ENCODE results near the gene GRM7.

GRM7 gene

DNA sequence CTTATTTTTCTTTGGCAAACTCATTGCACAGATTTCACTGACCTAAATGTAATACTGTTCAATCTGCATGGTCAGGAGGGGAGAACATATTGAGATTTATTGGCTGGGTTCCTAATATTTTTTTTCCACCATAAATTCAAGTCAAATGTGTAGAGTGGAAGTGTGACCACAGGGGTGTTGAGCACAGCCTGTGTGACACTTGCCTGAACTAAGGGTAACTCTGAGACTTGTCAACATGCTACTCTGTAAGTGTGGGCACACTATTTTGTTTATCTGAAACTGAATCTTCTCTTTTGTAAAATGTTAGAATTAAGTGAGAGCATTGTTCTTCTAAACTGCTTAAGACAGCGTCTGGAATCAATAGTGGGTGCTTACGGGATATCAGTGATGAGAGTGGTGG, 516.2 kb downstream of the GRM7 start (continued):
- TF ChIP-seq, protein P1, sequence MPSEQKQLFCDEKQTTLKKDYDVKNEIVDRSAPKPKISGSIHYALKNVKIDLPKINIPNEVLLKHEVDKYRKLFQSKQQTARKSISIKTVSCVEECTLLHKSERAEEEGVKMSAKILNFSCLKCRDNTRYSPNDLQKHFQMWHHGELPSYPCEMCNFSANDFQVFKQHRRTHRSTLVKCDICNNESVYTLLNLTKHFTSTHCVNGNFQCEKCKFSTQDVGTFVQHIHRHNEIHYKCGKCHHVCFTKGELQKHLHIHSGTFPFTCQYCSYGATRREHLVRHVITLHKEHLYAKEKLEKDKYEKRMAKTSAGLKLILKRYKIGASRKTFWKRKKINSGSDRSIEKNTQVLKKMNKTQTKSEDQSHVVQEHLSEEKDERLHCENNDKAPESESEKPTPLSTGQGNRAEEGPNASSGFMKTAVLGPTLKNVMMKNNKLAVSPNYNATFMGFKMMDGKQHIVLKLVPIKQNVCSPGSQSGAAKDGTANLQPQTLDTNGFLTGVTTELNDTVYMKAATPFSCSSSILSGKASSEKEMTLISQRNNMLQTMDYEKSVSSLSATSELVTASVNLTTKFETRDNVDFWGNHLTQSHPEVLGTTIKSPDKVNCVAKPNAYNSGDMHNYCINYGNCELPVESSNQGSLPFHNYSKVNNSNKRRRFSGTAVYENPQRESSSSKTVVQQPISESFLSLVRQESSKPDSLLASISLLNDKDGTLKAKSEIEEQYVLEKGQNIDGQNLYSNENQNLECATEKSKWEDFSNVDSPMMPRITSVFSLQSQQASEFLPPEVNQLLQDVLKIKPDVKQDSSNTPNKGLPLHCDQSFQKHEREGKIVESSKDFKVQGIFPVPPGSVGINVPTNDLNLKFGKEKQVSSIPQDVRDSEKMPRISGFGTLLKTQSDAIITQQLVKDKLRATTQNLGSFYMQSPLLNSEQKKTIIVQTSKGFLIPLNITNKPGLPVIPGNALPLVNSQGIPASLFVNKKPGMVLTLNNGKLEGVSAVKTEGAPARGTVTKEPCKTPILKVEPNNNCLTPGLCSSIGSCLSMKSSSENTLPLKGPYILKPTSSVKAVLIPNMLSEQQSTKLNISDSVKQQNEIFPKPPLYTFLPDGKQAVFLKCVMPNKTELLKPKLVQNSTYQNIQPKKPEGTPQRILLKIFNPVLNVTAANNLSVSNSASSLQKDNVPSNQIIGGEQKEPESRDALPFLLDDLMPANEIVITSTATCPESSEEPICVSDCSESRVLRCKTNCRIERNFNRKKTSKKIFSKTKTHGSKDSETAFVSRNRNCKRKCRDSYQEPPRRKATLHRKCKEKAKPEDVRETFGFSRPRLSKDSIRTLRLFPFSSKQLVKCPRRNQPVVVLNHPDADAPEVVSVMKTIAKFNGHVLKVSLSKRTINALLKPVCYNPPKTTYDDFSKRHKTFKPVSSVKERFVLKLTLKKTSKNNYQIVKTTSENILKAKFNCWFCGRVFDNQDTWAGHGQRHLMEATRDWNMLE (tag by site-specific recombination; conservative IDR thresholded peaks at IDR 0.05; ENCODE audit: low read depth) = no peak
- TF ChIP-seq ZNF335 (tag by site-specific recombination; conservative IDR thresholded peaks at IDR 0.05) (no peak), GLIS2 (tag by site-specific recombination; IDR thresholded peaks at IDR 0.05) (no peak), ZNF610 (tag by site-specific recombination; IDR thresholded peaks at IDR 0.05; ENCODE audit: borderline replicate concordance) (no peak)

DNA sequence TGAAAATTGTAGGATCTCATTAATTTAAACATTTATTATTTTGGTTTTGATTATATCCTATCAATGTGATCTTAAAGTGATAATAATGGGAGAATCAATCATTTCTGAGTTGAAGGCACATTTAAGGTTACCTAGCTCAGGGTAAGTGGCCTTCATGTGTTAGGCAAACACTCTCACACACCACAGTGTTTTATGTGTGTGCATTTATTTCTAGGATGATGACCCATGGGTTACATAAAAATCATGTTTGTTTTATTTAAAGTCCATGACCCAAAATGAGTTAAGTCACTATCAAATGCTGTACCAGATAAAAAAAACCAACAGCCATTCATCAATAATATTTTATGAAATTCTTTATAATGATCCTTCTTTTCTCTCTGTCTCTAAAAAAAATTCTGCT, 520.8 kb downstream of the GRM7 start:
- Histone ChIP-seq H3K36me3 (ENCODE audit: control insufficient read depth in 2 of 2, insufficient read depth in 1 of 2, low read length in 2 of 2) (no peaks in the 10 kb centered on the region), H3K27ac (ENCODE audit: extremely low read depth, low read depth, low read length) (no peak overlapping the region), H3K4me3 (ENCODE audit: low read depth, low read length) (no peak overlapping the region), H3K9me3 (ENCODE audit: control insufficient read depth, insufficient read depth, low read depth, low read length) (no peaks in the 10 kb centered on the region), H3K4me1 (ENCODE audit: control insufficient read depth, insufficient read depth, low read length) (no peaks in the 10 kb centered on the region)
- ChIA-PET POLR2A (no interaction called here), CTCF (no interaction called here)
- TF ChIP-seq ZNF114 (tag by site-specific recombination; IDR thresholded peaks at IDR 0.05) (no peak), ZNF341 (tag by site-specific recombination; IDR thresholded peaks at IDR 0.05; ENCODE audit: low read depth) (no peak), IKZF3 (tag by site-specific recombination; IDR thresholded peaks at IDR 0.05) (no peak), GFI1B (tag by site-specific recombination; IDR thresholded peaks at IDR 0.05) (no peak), ZBTB21 (tag by site-specific recombination; IDR thresholded peaks at IDR 0.05) (no peak), SP3 (tag by site-specific recombination; IDR thresholded peaks at IDR 0.05) (no peak), KLF1 (tag by site-specific recombination; IDR thresholded peaks at IDR 0.05) (no peak), EGR2 (tag by site-specific recombination; IDR thresholded peaks at IDR 0.05; ENCODE audit: low read depth) (no peak), ZNF10 (tag by site-specific recombination; IDR thresholded peaks at IDR 0.05) (no peak), KLF16 (tag by site-specific recombination; IDR thresholded peaks at IDR 0.05) (no peak), ZNF654 (tag by site-specific recombination; IDR thresholded peaks at IDR 0.05; ENCODE audit: low read depth) (no peak), ZNF473 (tag by site-specific recombination; IDR thresholded peaks at IDR 0.05) (no peak)
- TF ChIP-seq, protein P2, sequence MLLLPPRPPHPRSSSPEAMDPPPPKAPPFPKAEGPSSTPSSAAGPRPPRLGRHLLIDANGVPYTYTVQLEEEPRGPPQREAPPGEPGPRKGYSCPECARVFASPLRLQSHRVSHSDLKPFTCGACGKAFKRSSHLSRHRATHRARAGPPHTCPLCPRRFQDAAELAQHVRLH (tag by site-specific recombination; IDR thresholded peaks at IDR 0.05) = no peak
- TF ChIP-seq, protein P3, sequence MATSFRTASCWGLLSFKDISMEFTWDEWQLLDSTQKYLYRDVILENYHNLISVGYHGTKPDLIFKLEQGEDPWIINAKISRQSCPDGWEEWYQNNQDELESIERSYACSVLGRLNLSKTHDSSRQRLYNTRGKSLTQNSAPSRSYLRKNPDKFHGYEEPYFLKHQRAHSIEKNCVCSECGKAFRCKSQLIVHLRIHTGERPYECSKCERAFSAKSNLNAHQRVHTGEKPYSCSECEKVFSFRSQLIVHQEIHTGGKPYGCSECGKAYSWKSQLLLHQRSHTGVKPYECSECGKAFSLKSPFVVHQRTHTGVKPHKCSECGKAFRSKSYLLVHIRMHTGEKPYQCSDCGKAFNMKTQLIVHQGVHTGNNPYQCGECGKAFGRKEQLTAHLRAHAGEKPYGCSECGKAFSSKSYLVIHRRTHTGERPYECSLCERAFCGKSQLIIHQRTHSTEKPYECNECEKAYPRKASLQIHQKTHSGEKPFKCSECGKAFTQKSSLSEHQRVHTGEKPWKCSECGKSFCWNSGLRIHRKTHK (tag by site-specific recombination; IDR thresholded peaks at IDR 0.05) = no peak
- TF ChIP-seq, protein P4, sequence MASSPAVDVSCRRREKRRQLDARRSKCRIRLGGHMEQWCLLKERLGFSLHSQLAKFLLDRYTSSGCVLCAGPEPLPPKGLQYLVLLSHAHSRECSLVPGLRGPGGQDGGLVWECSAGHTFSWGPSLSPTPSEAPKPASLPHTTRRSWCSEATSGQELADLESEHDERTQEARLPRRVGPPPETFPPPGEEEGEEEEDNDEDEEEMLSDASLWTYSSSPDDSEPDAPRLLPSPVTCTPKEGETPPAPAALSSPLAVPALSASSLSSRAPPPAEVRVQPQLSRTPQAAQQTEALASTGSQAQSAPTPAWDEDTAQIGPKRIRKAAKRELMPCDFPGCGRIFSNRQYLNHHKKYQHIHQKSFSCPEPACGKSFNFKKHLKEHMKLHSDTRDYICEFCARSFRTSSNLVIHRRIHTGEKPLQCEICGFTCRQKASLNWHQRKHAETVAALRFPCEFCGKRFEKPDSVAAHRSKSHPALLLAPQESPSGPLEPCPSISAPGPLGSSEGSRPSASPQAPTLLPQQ (tag by site-specific recombination; IDR thresholded peaks at IDR 0.05) = no peak
- TF ChIP-seq, protein P5, sequence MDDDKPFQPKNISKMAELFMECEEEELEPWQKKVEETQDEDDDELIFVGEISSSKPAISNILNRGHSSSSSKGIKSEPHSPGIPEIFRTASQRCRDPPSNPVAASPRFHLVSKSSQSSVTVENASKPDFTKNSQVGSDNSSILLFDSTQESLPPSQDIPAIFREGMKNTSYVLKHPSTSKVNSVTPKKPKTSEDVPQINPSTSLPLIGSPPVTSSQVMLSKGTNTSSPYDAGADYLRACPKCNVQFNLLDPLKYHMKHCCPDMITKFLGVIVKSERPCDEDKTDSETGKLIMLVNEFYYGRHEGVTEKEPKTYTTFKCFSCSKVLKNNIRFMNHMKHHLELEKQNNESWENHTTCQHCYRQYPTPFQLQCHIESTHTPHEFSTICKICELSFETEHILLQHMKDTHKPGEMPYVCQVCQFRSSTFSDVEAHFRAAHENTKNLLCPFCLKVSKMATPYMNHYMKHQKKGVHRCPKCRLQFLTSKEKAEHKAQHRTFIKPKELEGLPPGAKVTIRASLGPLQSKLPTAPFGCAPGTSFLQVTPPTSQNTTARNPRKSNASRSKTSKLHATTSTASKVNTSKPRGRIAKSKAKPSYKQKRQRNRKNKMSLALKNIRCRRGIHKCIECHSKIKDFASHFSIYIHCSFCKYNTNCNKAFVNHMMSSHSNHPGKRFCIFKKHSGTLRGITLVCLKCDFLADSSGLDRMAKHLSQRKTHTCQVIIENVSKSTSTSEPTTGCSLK (tag by site-specific recombination; IDR thresholded peaks at IDR 0.05) = no peak
